ENCODE data around the gene MTIF3.

- TF ChIP-seq CTCF (IDR thresholded peaks at IDR 0.05) (no peak), EZH2 (IDR thresholded peaks at IDR 0.05; ENCODE audit: borderline replicate concordance, insufficient read depth, low read depth, low read length, poor library complexity, severe bottlenecking) (no peak)
Observed at GRCh38 chr13:27395007-27395510, 55.3 kb downstream of the MTIF3 start.
